GM19023 (cell line): Measurements from ENCODE around the gene GATAD2A.

Experiments used
- ATAC-seq: cut with Tn5 transposase; IDR thresholded peaks from one replicate; pipeline ENCODE4 v1.9.1; 2021; ENCODE audit warnings: mild to moderate bottlenecking, moderate library complexity; ENCODE audit not compliant: unreplicated experiment

GATAD2A gene

GRCh38 chr19:19542507-19542906, 137.0 kb downstream of the GATAD2A start:
- no peak for ATAC-seq

- ATAC-seq = no peak
These were observed 137.6 kb downstream of the GATAD2A start for GRCh38 chr19:19543101-19543500.

GRCh38 chr19:19543640-19544039, 138.2 kb downstream of the GATAD2A start:
- no peak for ATAC-seq

GRCh38 chr19:19544257-19544953, 138.9 kb downstream of the GATAD2A start:
- ATAC-seq = no peak

- ATAC-seq = no peak
These were observed 139.6 kb downstream of the GATAD2A start for GRCh38 chr19:19544954-19545591.

GRCh38 chr19:19545707-19546106, 140.2 kb downstream of the GATAD2A start:
- ATAC-seq = no peak

- no peak for ATAC-seq
These were observed 141.3 kb downstream of the GATAD2A start for GRCh38 chr19:19546751-19547162.

- ATAC-seq = no peak
These were observed 142.3 kb downstream of the GATAD2A start for GRCh38 chr19:19547674-19548336.

GRCh38 chr19:19548915-19549759, 143.7 kb downstream of the GATAD2A start:
- ATAC-seq = no peak

GRCh38 chr19:19549804-19550464, 144.5 kb downstream of the GATAD2A start:
- no peak for ATAC-seq

GRCh38 chr19:19550485-19550929, 145.0 kb downstream of the GATAD2A start:
- no peak for ATAC-seq

- ATAC-seq = no peak
These were observed 145.7 kb downstream of the GATAD2A start for GRCh38 chr19:19550972-19551852.

GRCh38 chr19:19551853-19552192, 146.3 kb downstream of the GATAD2A start:
- no peak for ATAC-seq

- no peak for ATAC-seq
These were observed 147.3 kb downstream of the GATAD2A start for GRCh38 chr19:19552798-19553197.

GRCh38 chr19:19553670-19554069, 148.2 kb downstream of the GATAD2A start:
- no peak for ATAC-seq

GRCh38 chr19:19554074-19555023, 148.9 kb downstream of the GATAD2A start:
- no peak for ATAC-seq

- ATAC-seq = no peak
These were observed 152.6 kb downstream of the GATAD2A start for GRCh38 chr19:19558055-19558454.
